ENCODE measurements around the gene GPN2.

GPN2 gene

GRCh38 chr1:26889551-26890466, at the start of gene GPN2:
Gene GPN2 (minus strand): TSS chr1:26890283. CDS start chr1:26890096, 187 bp downstream.
- peak within 1 kb of the TSS; percentile 81 for H3K4me3 ChIP-seq (ENCODE audit: low read depth, low read length)
- no peak for TF ChIP-seq CTCF (IDR thresholded peaks at IDR 0.05; ENCODE audit: borderline replicate concordance, insufficient read depth, low read depth, low read length)

- TF ChIP-seq CTCF (IDR thresholded peaks at IDR 0.05; ENCODE audit: borderline replicate concordance, insufficient read depth, low read depth, low read length), result no peak
- H3K4me3 ChIP-seq (ENCODE audit: low read depth, low read length), result no peak overlapping the region
These were observed 48.6 kb upstream of the GPN2 start for GRCh38 chr1:26938659-26939025.

- no peak for TF ChIP-seq CTCF (IDR thresholded peaks at IDR 0.05; ENCODE audit: borderline replicate concordance, insufficient read depth, low read depth, low read length)
- no peak overlapping the region for H3K4me3 ChIP-seq (ENCODE audit: low read depth, low read length)
These were observed 48.0 kb upstream of the GPN2 start for GRCh38 chr1:26938004-26938658.

GRCh38 chr1:26936823-26937222, 46.7 kb upstream of the GPN2 start:
- no peak for TF ChIP-seq CTCF (IDR thresholded peaks at IDR 0.05; ENCODE audit: borderline replicate concordance, insufficient read depth, low read depth, low read length)
- H3K4me3 ChIP-seq (ENCODE audit: low read depth, low read length), result no peak overlapping the region

GRCh38 chr1:26932531-26932930, 42.4 kb upstream of the GPN2 start:
- no peak overlapping the region for H3K4me3 ChIP-seq (ENCODE audit: low read depth, low read length)
- TF ChIP-seq CTCF (IDR thresholded peaks at IDR 0.05; ENCODE audit: borderline replicate concordance, insufficient read depth, low read depth, low read length), result no peak

- no peak for TF ChIP-seq CTCF (IDR thresholded peaks at IDR 0.05; ENCODE audit: borderline replicate concordance, insufficient read depth, low read depth, low read length)
- no peak overlapping the region for H3K4me3 ChIP-seq (ENCODE audit: low read depth, low read length)
These were observed 33.6 kb upstream of the GPN2 start for GRCh38 chr1:26923711-26924110.

Measured in GM12875 (cell line).